NCI-H748 treated with DMSO at 0.1 percent for 48 hours (cell line): ENCODE results near the gene TPST1.
"Not testable (repeated sequence)": the region's sequence is repeated elsewhere in the genome, so short reads cannot be mapped to it uniquely, and the experiment has no call there.

Experiments used
- DNase-seq: peaks from one replicate; lab custom pipeline; 2025; lab: John Stamatoyannopoulos, UW

The TPST1 gene

GRCh38 chr7:66283003-66283920 lies 78.1 kb downstream of the TPST1 start:
- no peak for DNase-seq

GRCh38 chr7:66296001-66296521 lies 90.9 kb downstream of the TPST1 start:
- DNase-seq: no peak

- DNase-seq: no peak
Measured at GRCh38 chr7:66296557-66296956, 91.4 kb downstream of the TPST1 start.

GRCh38 chr7:66297579-66297978 lies 92.4 kb downstream of the TPST1 start:
- no peak for DNase-seq

GRCh38 chr7:66301249-66301648 lies 96.1 kb downstream of the TPST1 start:
- no peak for DNase-seq

- DNase-seq: no peak
Measured at GRCh38 chr7:66301737-66302136, 96.6 kb downstream of the TPST1 start.

- no peak for DNase-seq
Measured at GRCh38 chr7:66303454-66304155, 98.5 kb downstream of the TPST1 start.

GRCh38 chr7:66304536-66304935 lies 99.4 kb downstream of the TPST1 start:
- no peak for DNase-seq

- no peak for DNase-seq
Measured at GRCh38 chr7:66306243-66306642, 101.1 kb downstream of the TPST1 start.

- DNase-seq: no peak
Measured at GRCh38 chr7:66307591-66308215, 102.6 kb downstream of the TPST1 start.

- DNase-seq: no peak
Measured at GRCh38 chr7:66308411-66308810, 103.3 kb downstream of the TPST1 start.

- DNase-seq: no peak
Measured at GRCh38 chr7:66310620-66311019, 105.5 kb downstream of the TPST1 start.

- DNase-seq: no peak
Measured at GRCh38 chr7:66313886-66314568, 108.9 kb downstream of the TPST1 start.

- DNase-seq: no peak
Measured at GRCh38 chr7:66315192-66315591, 110.1 kb downstream of the TPST1 start.

- DNase-seq: no peak
Measured at GRCh38 chr7:66319407-66319979, 114.4 kb downstream of the TPST1 start.

GRCh38 chr7:66321283-66321682 lies 116.1 kb downstream of the TPST1 start:
- no peak for DNase-seq

GRCh38 chr7:66323114-66323796 lies 118.1 kb downstream of the TPST1 start:
- DNase-seq: no peak

GRCh38 chr7:66324985-66325384 lies 119.9 kb downstream of the TPST1 start:
- DNase-seq: not testable (repeated sequence)

GRCh38 chr7:66326501-66327215 lies 121.5 kb downstream of the TPST1 start:
- DNase-seq: no peak

- no peak for DNase-seq
Measured at GRCh38 chr7:66330961-66331360, 125.8 kb downstream of the TPST1 start.
